Nephron (organoid): ENCODE data around the gene TBCK.
A peak's percentile ranks its signal among the peaks of the same experiment; 100 is the strongest.

Experiments used
- H3K27ac Mint-ChIP-seq, 3 experiments: 2 replicates each; pipeline ENCODE4 v1.8.0; 2020; ENCODE audit warnings: mixed read lengths in 3 of 3, mild to moderate bottlenecking in 2 of 3, moderate library complexity in 1 of 3
- H3K27me3 Mint-ChIP-seq: 2 replicates; pipeline ENCODE4 v1.8.0; 2021; ENCODE audit warnings: low read depth, mild to moderate bottlenecking, moderate library complexity, mixed read lengths
- H3K36me3 Mint-ChIP-seq: 2 replicates; pipeline ENCODE4 v1.8.0; 2020; ENCODE audit warnings: low read depth, mixed read lengths
- H3K4me1 Mint-ChIP-seq: 2 replicates; pipeline ENCODE4 v1.8.0; 2020; ENCODE audit warnings: mixed read lengths
- H3K4me3 Mint-ChIP-seq, 3 experiments: 2 replicates each; pipeline ENCODE4 v1.8.0; 2020; ENCODE audit warnings: mild to moderate bottlenecking in 3 of 3, mixed read lengths in 3 of 3, moderate library complexity in 2 of 3
- H3K9me3 Mint-ChIP-seq: 2 replicates; pipeline ENCODE4 v1.8.0; 2020; ENCODE audit warnings: mixed read lengths
- TF ChIP-seq, protein P1 (sequence below), 3 experiments: fragments of 200-600 bp; sonication (generic); IDR thresholded peaks; one replicate each; pipeline ENCODE4 v1.5.0; 2021; ENCODE audit warnings: antibody characterized with exemption in 3 of 3; ENCODE audit not compliant: unreplicated experiment in 3 of 3

TBCK gene

GRCh38 chr4:106270736-106271135, 45.3 kb downstream of the TBCK start:
- Mint-ChIP-seq H3K4me3 (no peak overlapping the region), H3K27me3 (no peaks in the 10 kb centered on the region), H3K4me1 (peaks cover 11% of the 10 kb centered on the region), H3K27ac (no peak overlapping the region), H3K36me3 (peaks cover 21% of the 10 kb centered on the region), H3K9me3 (no peaks in the 10 kb centered on the region)
- TF ChIP-seq, protein P1, sequence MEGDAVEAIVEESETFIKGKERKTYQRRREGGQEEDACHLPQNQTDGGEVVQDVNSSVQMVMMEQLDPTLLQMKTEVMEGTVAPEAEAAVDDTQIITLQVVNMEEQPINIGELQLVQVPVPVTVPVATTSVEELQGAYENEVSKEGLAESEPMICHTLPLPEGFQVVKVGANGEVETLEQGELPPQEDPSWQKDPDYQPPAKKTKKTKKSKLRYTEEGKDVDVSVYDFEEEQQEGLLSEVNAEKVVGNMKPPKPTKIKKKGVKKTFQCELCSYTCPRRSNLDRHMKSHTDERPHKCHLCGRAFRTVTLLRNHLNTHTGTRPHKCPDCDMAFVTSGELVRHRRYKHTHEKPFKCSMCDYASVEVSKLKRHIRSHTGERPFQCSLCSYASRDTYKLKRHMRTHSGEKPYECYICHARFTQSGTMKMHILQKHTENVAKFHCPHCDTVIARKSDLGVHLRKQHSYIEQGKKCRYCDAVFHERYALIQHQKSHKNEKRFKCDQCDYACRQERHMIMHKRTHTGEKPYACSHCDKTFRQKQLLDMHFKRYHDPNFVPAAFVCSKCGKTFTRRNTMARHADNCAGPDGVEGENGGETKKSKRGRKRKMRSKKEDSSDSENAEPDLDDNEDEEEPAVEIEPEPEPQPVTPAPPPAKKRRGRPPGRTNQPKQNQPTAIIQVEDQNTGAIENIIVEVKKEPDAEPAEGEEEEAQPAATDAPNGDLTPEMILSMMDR (IDR thresholded peaks at IDR 0.05; ENCODE audit: unreplicated experiment in 3 of 3): no peak

GRCh38 chr4:106269711-106270110, 46.3 kb downstream of the TBCK start:
- Mint-ChIP-seq H3K4me3 (no peak overlapping the region), H3K9me3 (no peaks in the 10 kb centered on the region), H3K27me3 (no peaks in the 10 kb centered on the region), H3K4me1 (peaks cover 11% of the 10 kb centered on the region), H3K36me3 (peaks cover 21% of the 10 kb centered on the region), H3K27ac (peak overlapping the region in 2 of 3 experiments; percentile 41 to 71)
- TF ChIP-seq, protein P1 (IDR thresholded peaks at IDR 0.05; ENCODE audit: unreplicated experiment in 3 of 3): no peak

GRCh38 chr4:106268786-106269185, 47.2 kb downstream of the TBCK start:
- Mint-ChIP-seq H3K27me3 (no peaks in the 10 kb centered on the region), H3K9me3 (no peaks in the 10 kb centered on the region), H3K36me3 (peaks cover 12% of the 10 kb centered on the region), H3K4me1 (peaks cover 15% of the 10 kb centered on the region), H3K27ac (peak overlapping the region in 2 of 3 experiments; percentile 16 to 71), H3K4me3 (no peak overlapping the region)
- TF ChIP-seq, protein P1 (IDR thresholded peaks at IDR 0.05; ENCODE audit: unreplicated experiment in 3 of 3): no peak

DNA sequence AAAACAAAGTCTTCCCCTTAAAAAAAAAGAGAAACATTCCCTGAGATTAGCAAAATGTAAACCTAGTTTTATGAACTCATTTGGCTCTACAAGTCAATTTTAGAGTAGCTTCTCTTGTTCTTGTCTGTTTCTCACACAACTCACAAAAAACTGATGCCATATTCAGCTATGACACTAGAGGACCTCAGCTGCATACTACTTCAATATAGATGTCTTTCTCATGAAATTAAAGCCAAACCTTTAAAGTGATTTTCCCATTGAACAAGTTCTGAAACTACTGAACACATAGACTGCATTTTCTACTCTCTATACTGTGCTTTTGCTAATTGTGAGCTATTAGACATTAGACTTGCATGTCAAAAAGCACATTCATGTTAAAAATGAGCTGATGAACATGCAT, 49.8 kb downstream of the TBCK start:
- Mint-ChIP-seq H3K27ac (peak overlapping the region in 2 of 3 experiments; percentile 11 to 61), H3K4me3 (no peak overlapping the region), H3K36me3 (no peaks in the 10 kb centered on the region), H3K9me3 (no peaks in the 10 kb centered on the region), H3K27me3 (no peaks in the 10 kb centered on the region), H3K4me1 (peaks cover 15% of the 10 kb centered on the region)
- TF ChIP-seq, protein P1 (IDR thresholded peaks at IDR 0.05; ENCODE audit: unreplicated experiment in 3 of 3): peak; percentile 52 to 64 (median 52)

- H3K27me3 Mint-ChIP-seq: no peaks in the 10 kb centered on the region
- H3K9me3 Mint-ChIP-seq: no peaks in the 10 kb centered on the region
- TF ChIP-seq, protein P1 (IDR thresholded peaks at IDR 0.05; ENCODE audit: unreplicated experiment in 3 of 3): no peak
- peaks cover 15% of the 10 kb centered on the region for H3K4me1 Mint-ChIP-seq
- H3K36me3 Mint-ChIP-seq: peaks cover 2% of the 10 kb centered on the region
- H3K27ac Mint-ChIP-seq: peak overlapping the region; percentile 5 to 50 (median 20)
- no peak overlapping the region for H3K4me3 Mint-ChIP-seq
Measured at GRCh38 chr4:106264331-106264728, 51.7 kb downstream of the TBCK start.

GRCh38 chr4:106263594-106264330, 52.2 kb downstream of the TBCK start:
- peaks cover 3% of the 10 kb centered on the region for H3K36me3 Mint-ChIP-seq
- H3K27ac Mint-ChIP-seq: peak overlapping the region; percentile 20 to 50 (median 40)
- H3K4me1 Mint-ChIP-seq: peaks cover 11% of the 10 kb centered on the region
- TF ChIP-seq, protein P1 (IDR thresholded peaks at IDR 0.05; ENCODE audit: unreplicated experiment in 3 of 3): no peak
- H3K9me3 Mint-ChIP-seq: no peaks in the 10 kb centered on the region
- no peaks in the 10 kb centered on the region for H3K27me3 Mint-ChIP-seq
- H3K4me3 Mint-ChIP-seq: no peak overlapping the region
